ENCODE measurements around the gene PNPLA6.
"Not testable (repeated sequence)": the region's sequence is repeated elsewhere in the genome, so short reads cannot be mapped to it uniquely, and the experiment has no call there.

The PNPLA6 gene

GRCh38 chr19:7533925-7534480, 1.5 kb upstream of the PNPLA6 start:
- peak; percentile 87 for DNase-seq

GRCh38 chr19:7534531-7535046, 928 bp upstream of the PNPLA6 start:
- DNase-seq = peak; percentile 85

- DNase-seq = no peak
Measured at GRCh38 chr19:7535998-7536695, 630 bp downstream of the PNPLA6 start.

- not testable (repeated sequence) for DNase-seq
Measured at GRCh38 chr19:7538990-7539389, 3.5 kb downstream of the PNPLA6 start.

GRCh38 chr19:7539827-7540425, 4.4 kb downstream of the PNPLA6 start:
- no peak for DNase-seq

- peak; percentile 44 for DNase-seq
Measured at GRCh38 chr19:7540761-7541474, 5.4 kb downstream of the PNPLA6 start.

GRCh38 chr19:7541475-7541824, 5.9 kb downstream of the PNPLA6 start:
- no peak for DNase-seq

GRCh38 chr19:7541828-7542443, 6.4 kb downstream of the PNPLA6 start:
- no peak for DNase-seq

- no peak for DNase-seq
Measured at GRCh38 chr19:7542556-7543348, 7.2 kb downstream of the PNPLA6 start.

- DNase-seq = no peak
Measured at GRCh38 chr19:7544626-7545025, 9.1 kb downstream of the PNPLA6 start.

GRCh38 chr19:7545300-7545699, 9.8 kb downstream of the PNPLA6 start:
- DNase-seq = no peak

GRCh38 chr19:7545904-7546303, 10.4 kb downstream of the PNPLA6 start:
- DNase-seq = no peak

- peak; percentile 25 for DNase-seq
Measured at GRCh38 chr19:7547159-7547558, 11.6 kb downstream of the PNPLA6 start.

GRCh38 chr19:7549429-7550148, 14.1 kb downstream of the PNPLA6 start:
- DNase-seq = no peak

- no peak for DNase-seq
Measured at GRCh38 chr19:7550169-7550770, 14.8 kb downstream of the PNPLA6 start.

GRCh38 chr19:7550987-7551761, 15.7 kb downstream of the PNPLA6 start:
- peak; percentile 60 for DNase-seq

- no peak for DNase-seq
Measured at GRCh38 chr19:7552781-7553180, 17.3 kb downstream of the PNPLA6 start.

GRCh38 chr19:7554565-7554964, 19.0 kb downstream of the PNPLA6 start:
- DNase-seq = no peak

GRCh38 chr19:7554990-7555864, 19.7 kb downstream of the PNPLA6 start:
- no peak for DNase-seq

Data from fibroblast of skin of right quadriceps (primary cell).